ENCODE results near the gene PYM1.
"Not testable (repeated sequence)": the region's sequence is repeated elsewhere in the genome, so short reads cannot be mapped to it uniquely, and the experiment has no call there.

The PYM1 gene

GRCh38 chr12:55865327-55865726 is 62.4 kb downstream of the PYM1 start:
- no peak for DNase-seq (ENCODE audit: low spot score)
- TF ChIP-seq CTCF (IDR thresholded peaks at IDR 0.05; ENCODE audit: borderline replicate concordance, control extremely low read depth, extremely low read depth, insufficient read depth, missing control alignments), result no peak
- in situ Hi-C loops (cut with MboI; ENCODE audit: low sequenced_read_pairs, unreplicated experiment), result no loop called here

- DNase-seq (ENCODE audit: low spot score); in situ Hi-C loops (cut with MboI; ENCODE audit: low sequenced_read_pairs, unreplicated experiment): not testable (repeated sequence)
Observed at GRCh38 chr12:55862931-55863330, 64.8 kb downstream of the PYM1 start.

- DNase-seq (ENCODE audit: low spot score), result no peak
Observed at GRCh38 chr12:55862286-55862685, 65.4 kb downstream of the PYM1 start.

GRCh38 chr12:55861871-55862270 is 65.8 kb downstream of the PYM1 start:
- in situ Hi-C loops (cut with MboI; ENCODE audit: low sequenced_read_pairs, unreplicated experiment), result no loop called here
- DNase-seq (ENCODE audit: low spot score), result no peak
- TF ChIP-seq CTCF (IDR thresholded peaks at IDR 0.05; ENCODE audit: borderline replicate concordance, control extremely low read depth, extremely low read depth, insufficient read depth, missing control alignments), result no peak

More at GRCh38 chr12:55862286-55862685, 65.4 kb downstream of the PYM1 start:
- in situ Hi-C loops (cut with MboI; ENCODE audit: low sequenced_read_pairs, unreplicated experiment), result no loop called here
- TF ChIP-seq CTCF (IDR thresholded peaks at IDR 0.05; ENCODE audit: borderline replicate concordance, control extremely low read depth, extremely low read depth, insufficient read depth, missing control alignments), result no peak

- DNase-seq (ENCODE audit: low spot score), result no peak
- in situ Hi-C loops (cut with MboI; ENCODE audit: low sequenced_read_pairs, unreplicated experiment), result no loop called here
- no peak for TF ChIP-seq CTCF (IDR thresholded peaks at IDR 0.05; ENCODE audit: borderline replicate concordance, control extremely low read depth, extremely low read depth, insufficient read depth, missing control alignments)
Observed at GRCh38 chr12:55861396-55861795, 66.3 kb downstream of the PYM1 start.

- no peak for DNase-seq (ENCODE audit: low spot score)
- in situ Hi-C loops (cut with MboI; ENCODE audit: low sequenced_read_pairs, unreplicated experiment), result no loop called here
- TF ChIP-seq CTCF (IDR thresholded peaks at IDR 0.05; ENCODE audit: borderline replicate concordance, control extremely low read depth, extremely low read depth, insufficient read depth, missing control alignments), result no peak
Observed at GRCh38 chr12:55852740-55853139, 75.0 kb downstream of the PYM1 start.
